Middle frontal gyrus (tissue), 1 donor: ENCODE data around the gene NT5DC2.

Experiments used
- DNase-seq: peaks from one replicate; pipeline ENCODE4 v3.0.0-alpha.2; 2015; ENCODE audit warnings: low spot score; ENCODE audit errors: extremely low spot score

NT5DC2 gene

DNA sequence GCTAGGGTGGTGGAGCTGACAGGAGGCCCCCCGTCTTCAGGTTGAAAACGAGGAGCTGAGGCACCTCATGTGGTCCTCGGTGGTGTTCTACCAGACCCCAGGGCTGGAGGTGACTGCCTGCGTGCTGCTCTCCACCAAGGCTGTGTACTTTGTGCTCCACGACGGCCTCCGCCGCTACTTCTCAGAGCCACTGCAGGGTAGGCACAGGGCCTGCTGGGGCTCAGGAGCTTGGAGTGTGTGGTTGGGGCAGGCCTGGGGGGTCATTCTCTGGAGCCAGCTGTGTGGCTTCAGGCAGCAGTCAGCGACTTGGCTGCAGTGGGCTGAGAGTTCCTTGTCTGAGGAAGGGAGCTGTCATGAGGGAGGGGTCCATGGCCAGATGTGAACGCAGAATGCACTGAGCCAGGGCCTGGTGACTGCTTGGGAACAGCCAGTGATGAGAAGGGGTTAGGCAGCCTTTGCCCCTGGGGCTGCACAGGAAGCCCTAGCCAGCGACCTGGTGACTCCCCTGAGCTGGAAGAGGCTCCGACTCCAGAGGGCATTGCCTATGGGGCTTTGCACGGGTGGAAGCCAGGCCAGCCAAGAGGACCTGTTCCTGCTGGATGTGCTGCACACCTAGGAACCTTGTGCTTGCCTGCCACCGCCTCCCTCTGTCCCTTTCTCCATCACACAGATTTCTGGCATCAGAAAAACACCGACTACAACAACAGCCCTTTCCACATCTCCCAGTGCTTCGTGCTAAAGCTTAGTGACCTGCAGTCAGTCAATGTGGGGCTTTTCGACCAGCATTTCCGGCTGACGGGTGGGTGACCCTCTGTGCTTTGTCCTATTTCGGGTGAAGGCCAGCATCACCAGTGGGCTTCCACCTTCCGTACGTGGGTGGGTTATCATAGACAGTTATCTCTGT, 43.4 kb downstream of the NT5DC2 start:
- no peak for DNase-seq

DNA sequence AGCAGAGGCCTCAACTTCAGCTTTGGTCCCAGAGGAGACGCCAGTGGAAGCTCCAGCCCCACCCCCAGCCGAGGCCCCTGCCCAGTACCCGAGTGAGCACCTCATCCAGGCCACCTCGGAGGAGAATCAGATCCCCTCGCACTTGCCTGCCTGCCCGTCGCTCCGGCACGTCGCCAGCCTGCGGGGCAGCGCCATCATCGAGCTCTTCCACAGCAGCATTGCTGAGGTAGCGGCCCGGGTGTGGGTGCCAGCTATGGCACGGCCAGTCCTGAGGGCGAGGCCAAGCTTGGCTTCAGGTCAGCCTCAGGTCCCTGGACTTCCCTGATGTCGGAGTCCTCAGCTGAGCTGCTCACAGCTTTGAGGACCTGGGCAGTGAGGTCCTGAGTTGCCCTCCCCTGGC, 44.2 kb downstream of the NT5DC2 start:
- no peak for DNase-seq

DNA sequence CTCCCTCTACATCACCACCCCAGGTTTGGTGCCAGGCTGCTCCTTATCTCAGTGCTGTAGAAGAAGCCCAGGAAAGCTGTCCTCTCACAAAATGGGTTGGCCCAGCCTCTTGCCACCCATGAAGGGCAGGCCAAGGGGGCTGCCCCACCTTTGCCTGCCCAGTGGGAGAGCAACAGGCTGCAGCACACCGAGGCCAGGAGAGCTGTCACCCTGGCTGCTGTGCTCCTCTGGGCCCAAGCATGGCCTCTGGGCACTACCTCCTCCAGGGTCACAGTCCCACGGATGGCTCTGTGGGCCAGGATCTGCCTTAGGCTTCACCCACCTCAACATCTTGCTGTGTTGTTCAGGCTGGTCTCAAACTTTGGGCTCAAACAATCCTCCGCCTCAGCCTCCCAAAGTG, 44.9 kb downstream of the NT5DC2 start:
- no peak for DNase-seq

DNA sequence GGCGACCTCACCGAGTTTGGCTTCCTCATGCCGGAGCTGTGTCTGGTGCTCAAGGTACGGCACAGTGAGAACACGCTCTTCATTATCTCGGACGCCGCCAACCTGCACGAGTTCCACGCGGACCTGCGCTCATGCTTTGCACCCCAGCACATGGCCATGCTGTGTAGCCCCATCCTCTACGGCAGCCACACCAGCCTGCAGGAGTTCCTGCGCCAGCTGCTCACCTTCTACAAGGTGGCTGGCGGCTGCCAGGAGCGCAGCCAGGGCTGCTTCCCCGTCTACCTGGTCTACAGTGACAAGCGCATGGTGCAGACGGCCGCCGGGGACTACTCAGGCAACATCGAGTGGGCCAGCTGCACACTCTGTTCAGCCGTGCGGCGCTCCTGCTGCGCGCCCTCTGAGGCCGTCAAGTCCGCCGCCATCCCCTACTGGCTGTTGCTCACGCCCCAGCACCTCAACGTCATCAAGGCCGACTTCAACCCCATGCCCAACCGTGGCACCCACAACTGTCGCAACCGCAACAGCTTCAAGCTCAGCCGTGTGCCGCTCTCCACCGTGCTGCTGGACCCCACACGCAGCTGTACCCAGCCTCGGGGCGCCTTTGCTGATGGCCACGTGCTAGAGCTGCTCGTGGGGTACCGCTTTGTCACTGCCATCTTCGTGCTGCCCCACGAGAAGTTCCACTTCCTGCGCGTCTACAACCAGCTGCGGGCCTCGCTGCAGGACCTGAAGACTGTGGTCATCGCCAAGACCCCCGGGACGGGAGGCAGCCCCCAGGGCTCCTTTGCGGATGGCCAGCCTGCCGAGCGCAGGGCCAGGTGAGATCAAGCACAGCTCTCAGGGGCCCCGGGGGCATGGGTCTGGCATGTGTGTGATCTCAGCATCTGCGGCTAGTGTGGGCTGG, 45.6 kb downstream of the NT5DC2 start:
- DNase-seq: no peak

DNA sequence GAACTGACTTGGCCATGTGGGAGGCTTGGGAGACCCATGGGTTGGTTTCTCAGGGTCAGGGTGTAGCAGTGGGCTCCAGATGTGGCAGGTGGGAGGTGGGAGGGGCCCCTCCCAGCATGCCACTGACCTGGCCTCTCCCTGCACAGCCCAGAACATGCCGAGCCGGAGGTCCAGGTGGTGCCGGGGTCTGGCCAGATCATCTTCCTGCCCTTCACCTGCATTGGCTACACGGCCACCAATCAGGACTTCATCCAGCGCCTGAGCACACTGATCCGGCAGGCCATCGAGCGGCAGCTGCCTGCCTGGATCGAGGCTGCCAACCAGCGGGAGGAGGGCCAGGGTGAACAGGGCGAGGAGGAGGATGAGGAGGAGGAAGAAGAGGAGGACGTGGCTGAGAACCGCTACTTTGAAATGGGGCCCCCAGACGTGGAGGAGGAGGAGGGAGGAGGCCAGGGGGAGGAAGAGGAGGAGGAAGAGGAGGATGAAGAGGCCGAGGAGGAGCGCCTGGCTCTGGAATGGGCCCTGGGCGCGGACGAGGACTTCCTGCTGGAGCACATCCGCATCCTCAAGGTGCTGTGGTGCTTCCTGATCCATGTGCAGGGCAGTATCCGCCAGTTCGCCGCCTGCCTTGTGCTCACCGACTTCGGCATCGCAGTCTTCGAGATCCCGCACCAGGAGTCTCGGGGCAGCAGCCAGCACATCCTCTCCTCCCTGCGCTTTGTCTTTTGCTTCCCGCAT, 46.4 kb downstream of the NT5DC2 start:
- DNase-seq: no peak

DNA sequence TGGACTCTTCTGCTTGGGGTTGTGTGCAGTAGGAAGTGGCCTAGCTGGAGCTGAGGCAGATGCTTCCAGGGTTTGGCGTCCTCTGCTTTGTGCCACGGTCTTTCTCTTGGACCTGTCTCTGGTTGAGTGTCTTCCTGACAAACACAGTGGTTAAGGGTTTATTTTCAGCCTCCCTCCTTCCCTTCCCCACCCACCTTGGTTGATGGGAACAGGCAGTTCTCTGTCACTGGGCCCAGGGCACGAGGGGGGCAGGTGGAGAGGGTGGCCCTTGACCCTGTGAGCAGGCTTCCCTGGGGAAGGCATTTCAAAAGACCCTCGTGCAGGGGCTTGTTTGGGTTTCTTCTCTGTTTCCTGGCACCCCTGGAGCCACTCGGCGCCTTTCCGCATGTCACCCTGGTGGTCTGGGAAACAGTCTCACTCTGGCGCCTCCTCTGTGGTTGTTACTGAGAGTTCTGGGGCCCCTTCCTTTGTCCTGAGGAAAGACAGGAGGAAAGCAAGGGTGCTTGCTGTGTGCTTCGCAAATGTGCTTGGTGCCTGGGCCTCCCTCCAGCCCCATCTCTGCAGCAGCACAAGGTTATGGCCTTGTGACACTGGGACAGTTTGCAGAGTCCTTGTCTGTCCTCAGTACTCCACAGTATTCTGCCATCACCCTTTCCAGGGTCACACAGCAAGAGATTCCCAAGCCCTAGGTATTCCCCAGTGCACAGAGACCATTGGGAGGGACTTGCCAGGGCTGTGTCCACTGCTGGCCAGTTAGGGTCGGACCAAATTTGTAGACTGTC, 48.8 kb downstream of the NT5DC2 start:
- no peak for DNase-seq

DNA sequence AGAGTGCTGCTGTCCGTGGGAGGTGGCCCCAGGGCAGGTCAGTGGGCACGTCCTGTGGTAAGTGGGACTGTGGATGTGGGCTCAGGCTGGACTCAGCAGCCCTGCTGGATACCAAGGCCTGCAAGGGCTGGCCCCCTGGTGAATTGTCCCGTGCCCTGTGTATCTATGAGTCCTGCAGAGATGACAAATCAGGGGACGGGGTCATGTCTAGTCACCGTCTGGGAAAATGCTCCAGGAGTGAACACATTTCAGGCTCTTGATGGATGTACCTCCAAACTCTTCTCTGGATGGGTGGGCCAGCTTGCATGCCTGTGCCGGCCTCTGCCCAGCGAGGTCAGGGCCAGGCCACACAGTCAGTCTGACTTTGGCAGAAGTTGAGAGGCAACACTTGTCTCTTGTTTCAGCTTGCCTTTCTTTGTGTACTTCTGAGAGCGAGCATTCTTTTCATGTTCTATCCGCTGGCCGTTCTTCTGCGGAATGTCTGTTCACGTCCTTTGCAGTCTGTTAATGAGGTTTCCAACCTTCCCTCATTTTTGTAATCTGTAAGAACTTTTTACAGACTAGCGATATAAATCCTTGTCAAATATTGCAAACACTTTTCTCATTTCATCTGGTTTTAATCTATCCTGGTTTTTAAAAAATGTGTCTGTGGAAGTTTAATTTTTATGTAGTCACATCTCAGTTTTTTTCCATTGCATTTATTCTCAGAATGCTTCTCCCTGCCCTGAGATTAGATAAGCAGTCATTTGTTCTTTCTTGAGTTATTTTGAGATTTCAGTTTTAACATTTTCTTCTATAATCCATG, 49.9 kb downstream of the NT5DC2 start:
- DNase-seq: no peak

DNA sequence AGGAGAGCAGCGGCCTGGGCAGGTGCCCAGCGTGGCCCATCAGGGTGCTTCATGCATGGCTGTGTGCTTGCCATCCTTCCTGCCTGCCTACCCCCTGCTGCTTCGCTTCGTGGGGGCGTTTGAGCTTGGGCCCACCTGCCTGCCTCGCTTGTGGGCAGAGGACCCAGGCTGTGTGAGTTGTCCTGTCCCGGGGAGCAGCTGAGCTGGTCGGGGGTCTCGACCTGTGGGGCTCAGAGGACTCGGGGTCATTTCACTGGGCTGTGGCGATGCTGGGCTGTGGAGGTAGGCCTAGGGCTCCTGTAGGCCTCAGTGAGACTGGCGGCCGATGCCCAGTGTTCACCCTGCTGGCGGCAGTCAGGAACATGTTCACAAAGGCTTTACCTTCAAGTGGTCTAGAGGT, 50.6 kb downstream of the NT5DC2 start:
- DNase-seq: no peak

DNA sequence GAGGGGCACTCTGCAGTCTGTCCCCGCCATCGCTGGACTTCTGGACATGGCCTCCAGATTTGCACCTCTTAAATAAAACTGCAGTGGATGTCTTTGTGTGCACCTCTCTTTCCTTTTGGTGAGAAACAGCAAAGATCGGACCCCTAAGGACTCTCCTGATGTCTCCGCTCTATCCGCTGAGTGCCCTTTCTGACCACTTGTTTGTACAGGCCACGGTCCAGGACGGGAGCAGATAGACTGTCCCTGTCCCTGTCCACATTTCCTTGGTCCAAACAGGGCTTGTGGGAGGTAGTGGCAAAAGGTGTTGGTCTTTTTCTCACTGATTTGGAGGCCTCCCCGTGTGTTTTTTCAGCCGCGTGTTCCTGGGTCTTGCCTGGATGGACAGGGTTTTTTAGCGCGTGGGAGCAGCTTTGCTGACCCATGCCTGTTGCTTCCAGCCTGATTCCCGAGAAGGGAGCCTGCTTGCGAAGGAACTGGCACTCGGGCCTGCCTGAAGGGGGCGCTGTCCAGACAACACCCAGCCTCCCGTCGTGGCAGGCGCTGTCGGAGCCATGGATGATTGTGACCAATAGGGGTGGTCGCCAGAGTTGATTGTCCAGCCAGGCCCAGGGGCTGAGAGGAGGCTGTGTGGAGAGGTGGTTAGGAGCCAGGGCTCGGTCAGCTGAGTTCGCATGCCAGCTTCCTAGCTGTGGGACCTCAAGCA, 51.7 kb downstream of the NT5DC2 start:
- DNase-seq: no peak

DNA sequence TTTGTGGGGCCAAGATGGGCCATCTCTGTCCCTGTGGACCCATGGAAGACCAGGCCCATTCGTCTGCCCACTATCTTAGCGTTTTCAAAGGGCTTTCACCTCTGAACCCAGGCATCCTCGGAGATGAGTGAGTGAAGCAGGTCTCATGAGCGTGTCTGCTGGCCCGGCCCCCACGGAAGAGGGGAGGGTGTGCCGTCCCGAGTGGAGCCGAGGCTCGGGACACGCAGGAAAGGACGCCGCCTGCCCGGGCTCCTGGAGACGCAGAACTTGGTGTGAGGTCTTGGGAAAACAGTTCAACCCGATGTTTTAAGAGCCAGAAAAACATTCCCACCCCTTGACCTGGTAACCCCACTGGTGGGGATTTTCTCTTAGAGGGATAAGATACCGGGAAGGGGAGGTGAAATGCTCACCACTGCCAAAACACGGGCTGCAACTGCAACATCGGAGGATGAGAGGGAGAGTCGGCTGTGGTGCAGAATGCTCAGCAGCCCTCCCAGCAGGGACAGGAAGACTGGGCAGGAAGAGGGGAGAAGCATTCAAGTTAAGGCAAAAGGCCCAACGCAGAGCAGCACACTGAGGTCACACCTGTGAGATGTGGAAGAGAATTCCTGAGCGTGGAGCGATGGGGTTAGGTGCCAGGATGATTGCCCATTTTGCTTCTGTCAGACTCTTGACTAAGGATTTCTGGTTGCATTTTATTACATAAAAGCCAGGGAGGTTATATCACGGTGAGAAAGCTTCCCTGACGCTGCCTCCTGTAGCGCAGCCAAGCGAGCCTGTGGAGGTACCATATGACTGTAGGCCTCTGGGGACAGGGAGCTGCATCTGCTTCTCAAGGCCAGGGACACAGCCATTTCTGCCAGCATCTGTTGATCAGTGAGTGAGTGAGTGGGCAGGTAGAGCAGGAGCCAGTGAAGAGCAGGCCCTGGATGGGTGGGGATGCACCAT, 52.6 kb downstream of the NT5DC2 start:
- DNase-seq: no peak

DNA sequence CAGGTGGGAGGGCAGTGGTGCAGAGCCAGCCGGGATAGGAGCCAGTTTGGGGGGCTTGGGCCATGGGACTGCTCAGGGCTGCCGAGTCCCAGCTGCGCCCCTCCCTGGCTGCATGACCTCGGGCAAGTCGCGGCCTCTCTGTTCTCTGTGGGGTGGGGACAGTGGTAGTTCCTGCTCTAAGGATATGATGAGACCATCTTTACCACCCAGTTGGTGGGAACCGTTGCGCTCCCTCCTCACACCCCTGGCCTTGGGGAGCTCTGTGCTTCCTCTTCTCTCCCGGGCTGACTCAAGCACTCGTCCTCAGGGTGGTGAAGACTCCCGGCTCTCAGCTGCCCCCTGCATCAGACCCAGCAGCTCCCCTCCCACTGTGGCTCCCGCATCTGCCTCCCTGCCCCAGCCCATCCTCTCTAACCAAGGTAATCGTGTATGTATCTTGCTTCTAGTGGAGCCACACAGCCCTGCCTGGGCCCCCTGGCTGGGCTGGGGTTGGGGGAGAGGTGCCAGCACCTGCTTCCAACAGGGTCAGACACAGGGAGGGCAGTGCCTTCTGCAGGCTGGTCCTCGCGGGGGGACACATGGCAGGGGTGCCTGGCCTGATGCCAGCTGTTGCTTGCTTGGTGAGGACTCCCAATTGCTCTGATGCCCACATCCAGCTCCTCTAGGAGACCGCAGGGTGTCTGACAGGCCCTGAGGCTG, 53.6 kb downstream of the NT5DC2 start:
- DNase-seq: no peak

DNA sequence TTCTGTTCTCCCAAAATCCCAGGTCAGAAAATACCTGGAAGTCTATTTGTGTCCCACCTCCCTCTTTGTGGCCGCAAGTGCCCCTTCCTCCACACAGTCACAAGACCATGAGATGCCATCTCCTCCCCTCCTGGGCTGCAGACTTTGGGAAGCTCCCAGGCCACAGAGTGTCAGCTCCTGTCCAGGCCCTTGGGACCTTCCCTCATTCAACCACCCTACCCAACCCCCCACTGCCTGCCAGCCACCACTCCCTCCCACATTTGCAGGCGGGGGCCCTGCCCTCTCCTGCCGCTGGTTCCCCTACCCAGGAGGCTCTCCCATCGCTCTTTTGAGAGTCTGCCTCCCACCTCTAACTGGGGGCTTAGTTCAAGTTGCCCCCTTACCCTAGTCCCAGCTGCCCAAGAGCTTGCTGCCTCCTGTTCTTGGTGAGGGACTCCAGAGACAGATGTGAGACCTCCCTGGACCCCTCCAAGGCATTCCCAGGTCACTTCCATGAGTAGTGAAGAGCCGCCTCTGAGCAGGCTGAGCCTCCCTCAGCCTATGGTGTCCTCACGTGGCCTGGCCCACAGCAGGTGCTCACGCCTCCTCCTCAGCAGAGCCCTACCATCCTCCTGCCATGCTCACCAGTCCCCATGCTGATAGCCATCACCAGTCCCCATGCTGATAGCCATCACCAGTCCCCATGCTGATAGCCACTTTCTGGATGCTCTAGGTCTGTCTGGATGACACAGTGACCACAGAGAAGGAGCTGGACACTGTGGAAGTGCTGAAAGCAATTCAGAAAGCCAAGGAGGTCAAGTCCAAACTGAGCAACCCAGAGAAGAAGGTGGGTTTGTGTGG, 54.4 kb downstream of the NT5DC2 start:
- DNase-seq: no peak

DNA sequence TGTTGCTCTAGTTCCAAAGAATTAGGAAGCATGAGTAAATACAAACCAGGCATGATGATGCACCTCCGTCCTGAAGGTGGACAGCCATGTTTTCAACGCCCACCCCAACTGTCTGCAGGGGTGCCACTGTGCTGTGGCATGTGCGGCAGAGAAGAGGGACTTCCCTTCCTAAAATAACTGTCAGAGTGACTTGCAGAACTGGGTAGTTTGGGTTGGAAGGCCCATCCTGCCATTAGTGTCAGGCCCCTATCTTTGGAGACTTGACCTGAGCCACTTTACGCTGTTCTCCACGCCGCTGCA, 55.9 kb downstream of the NT5DC2 start:
- no peak for DNase-seq

DNA sequence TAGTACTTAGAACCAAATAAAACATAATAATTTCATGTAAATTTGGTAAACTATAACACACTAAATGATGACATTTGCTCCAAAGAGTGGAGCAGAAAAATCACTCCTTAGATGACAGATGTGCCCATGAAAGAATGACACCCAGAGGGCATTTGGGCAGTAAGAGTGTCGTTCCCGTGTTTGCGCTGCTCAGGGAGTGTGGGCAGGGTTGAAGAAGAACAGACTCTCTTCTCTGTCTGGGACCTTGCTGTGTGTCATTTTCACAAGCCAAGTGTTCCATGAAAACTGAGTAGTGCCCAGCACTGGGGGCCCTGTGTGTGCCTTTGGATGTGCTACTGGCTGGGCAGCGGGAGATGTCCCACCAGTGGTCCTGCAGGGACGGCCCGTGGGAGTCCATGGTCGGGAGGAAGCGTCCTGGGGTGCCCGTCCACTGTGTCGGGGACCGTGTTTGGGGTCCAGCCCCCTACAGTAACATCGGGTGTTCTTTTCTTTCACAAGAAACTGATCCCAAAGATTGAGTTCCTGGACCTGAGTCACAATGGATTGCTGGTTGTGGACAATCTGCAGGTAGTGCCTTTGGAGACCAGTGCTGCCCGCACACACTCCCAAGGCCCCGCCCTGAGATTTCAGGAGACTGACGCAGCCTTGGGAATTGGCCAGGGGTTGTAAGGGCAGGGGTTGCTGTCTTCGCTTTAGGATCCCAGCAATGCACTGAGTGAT, 56.4 kb downstream of the NT5DC2 start:
- DNase-seq: no peak
